Gastroesophageal sphincter (tissue), 3 donors: ENCODE measurements around the gene TAF11L12.
"Not testable (repeated sequence)": the region's sequence is repeated elsewhere in the genome, so short reads cannot be mapped to it uniquely, and the experiment has no call there.

Experiments
- CTCF ChIP-seq, 4 experiments: fragments of 200-600 bp in 2 of 4; fragments of 450-650 bp in 2 of 4; sonication (generic) in 1 of 4; IDR thresholded peaks; one replicate each; pipeline ENCODE4 v1.5.1; 2017 to 2019; ENCODE audit warnings: antibody characterized with exemption in 4 of 4, mild to moderate bottlenecking in 2 of 4, moderate library complexity in 2 of 4
- EP300 ChIP-seq: sonication (generic); formaldehyde crosslinking; IDR thresholded peaks from one replicate; pipeline ENCODE4 v1.6.1; 2017; ENCODE audit warnings: antibody characterized with exemption, mild to moderate bottlenecking
- POLR2AphosphoS5 ChIP-seq: sonication (generic); formaldehyde crosslinking; IDR thresholded peaks from one replicate; pipeline ENCODE4 v1.6.1; 2017; ENCODE audit warnings: antibody characterized with exemption

- not testable (repeated sequence) for TF ChIP-seq POLR2AphosphoS5; EP300; CTCF (IDR thresholded peaks at IDR 0.05)
Measured at GRCh38 chr5:17649232-17649631, 39.0 kb downstream of the TAF11L12 start.
